Natural killer cell treated with Interleukin-12 subunit alpha and Interleukin-12 subunit beta and Interleukin-15 and Interleukin-18, amount 100 ng/mL, for 72 hours (primary cell): Measurements from ENCODE around the gene PI4KA. TPM values are rescaled to one million over a fixed set of nuclear protein-coding genes. Genes with fewer than 3 reads are reported as not detected.
"Not testable (repeated sequence)": the region's sequence is repeated elsewhere in the genome, so short reads cannot be mapped to it uniquely, and the experiment has no call there.

ENCODE experiments used
- ATAC-seq, 2 donors: fragments of 150-1000 bp; cut with Tn5 transposase in 1 of 2; sonication (Bioruptor Pico), chemical (Tn5 transposase) in 1 of 2; 2 replicates each; pipeline ENCODE4 v1.10.0; 2021
- DNase-seq: peaks from one replicate; pipeline ENCODE4 v3.0.0; 2022; ENCODE audit warnings: low spot score
- H3K27ac Mint-ChIP-seq, 2 donors: 1 replicate in 1 of 2; 2 replicates in 1 of 2; pipeline ENCODE4 v1.8.0; 2022; ENCODE audit warnings: mixed read lengths in 2 of 2, mild to moderate bottlenecking in 1 of 2, moderate library complexity in 1 of 2
- H3K27me3 Mint-ChIP-seq, 2 donors: 1 replicate in 1 of 2; 2 replicates in 1 of 2; pipeline ENCODE4 v1.8.0; 2022; ENCODE audit warnings: mixed read lengths in 2 of 2
- H3K36me3 Mint-ChIP-seq: one replicate; pipeline ENCODE4 v1.8.0; 2022; ENCODE audit warnings: mixed read lengths
- H3K4me1 Mint-ChIP-seq, 2 donors: 1 replicate in 1 of 2; 2 replicates in 1 of 2; pipeline ENCODE4 v1.8.0; 2022; ENCODE audit warnings: low read depth in 2 of 2, mixed read lengths in 2 of 2, mild to moderate bottlenecking in 1 of 2
- H3K4me3 Mint-ChIP-seq: one replicate; pipeline ENCODE4 v1.8.0; 2022; ENCODE audit warnings: mixed read lengths
- H3K9me3 Mint-ChIP-seq: 2 replicates; pipeline ENCODE4 v1.8.0; 2022; ENCODE audit warnings: mixed read lengths
- total RNA-seq, 2 donors: library from RNA; stranded (reverse); gene quantifications; one replicate each; pipeline ENCODE4 v1.2.3, GENCODE V29; 2022

Gene PI4KA
- total RNA-seq, 2 donors from 2014 or later: 88.5 to 146 TPM

DNA sequence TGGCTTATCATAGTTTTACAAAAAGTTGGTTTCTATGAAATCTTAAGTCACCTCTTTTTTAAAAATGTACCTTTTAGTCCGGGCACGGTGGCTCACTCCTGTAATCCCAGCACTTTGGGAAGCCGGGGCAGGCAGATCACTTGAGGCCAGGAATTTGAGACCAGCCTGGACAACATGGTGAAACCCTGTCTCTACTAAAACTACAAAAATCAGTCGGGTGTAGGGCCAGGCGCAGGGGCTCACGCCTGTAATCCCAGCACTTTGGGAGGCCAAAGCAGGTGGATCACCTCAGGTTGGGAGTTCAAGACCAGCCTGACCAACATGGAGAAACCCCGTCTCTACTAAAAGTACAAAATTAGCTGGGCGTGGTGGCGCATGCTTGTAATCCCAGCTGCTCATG, 158.8 kb downstream of the PI4KA start:
- not testable (repeated sequence) for H3K27ac Mint-ChIP-seq, H3K27me3 Mint-ChIP-seq

DNA sequence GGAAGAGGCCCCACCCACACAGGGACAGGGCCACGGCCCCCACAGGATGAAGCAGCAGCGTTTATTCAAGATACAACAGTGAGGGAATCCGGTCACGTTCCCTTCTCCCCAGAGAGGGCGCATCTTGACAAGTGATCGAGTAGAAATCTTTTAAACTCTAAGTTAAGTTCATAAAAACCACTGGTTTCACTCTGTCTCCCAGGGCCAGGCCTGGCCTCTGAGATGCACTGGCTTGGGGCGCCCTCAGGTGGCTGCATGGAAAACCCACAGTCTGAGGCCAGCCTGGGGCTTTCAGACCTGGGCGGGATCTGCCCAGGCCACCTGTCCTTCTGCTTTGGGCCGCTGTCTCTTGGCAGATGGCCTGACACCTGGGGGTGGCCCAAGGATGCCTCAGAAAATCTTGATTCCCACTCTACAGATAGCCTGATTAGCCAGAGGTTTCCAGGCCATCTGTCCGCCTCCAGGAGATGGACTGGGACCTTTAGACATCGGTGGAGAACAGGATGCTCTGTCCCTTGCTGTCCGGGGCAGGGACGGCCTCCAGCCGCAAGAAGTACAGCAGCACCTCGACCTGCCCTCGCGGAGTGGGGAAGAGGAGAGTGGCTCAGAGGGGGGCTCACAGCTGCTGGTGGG, 161.0 kb downstream of the PI4KA start:
- peak; percentile 76 for DNase-seq
- H3K27ac Mint-ChIP-seq, H3K4me3 Mint-ChIP-seq, H3K9me3 Mint-ChIP-seq, H3K4me1 Mint-ChIP-seq, H3K36me3 Mint-ChIP-seq, H3K27me3 Mint-ChIP-seq: not testable (repeated sequence)
- ATAC-seq: peak; percentile 48 to 76

More for the DNA sequence above, 158.8 kb downstream of the PI4KA start:
- not testable (repeated sequence) for H3K4me3 Mint-ChIP-seq, H3K36me3 Mint-ChIP-seq, ATAC-seq, H3K9me3 Mint-ChIP-seq, DNase-seq, H3K4me1 Mint-ChIP-seq

DNA sequence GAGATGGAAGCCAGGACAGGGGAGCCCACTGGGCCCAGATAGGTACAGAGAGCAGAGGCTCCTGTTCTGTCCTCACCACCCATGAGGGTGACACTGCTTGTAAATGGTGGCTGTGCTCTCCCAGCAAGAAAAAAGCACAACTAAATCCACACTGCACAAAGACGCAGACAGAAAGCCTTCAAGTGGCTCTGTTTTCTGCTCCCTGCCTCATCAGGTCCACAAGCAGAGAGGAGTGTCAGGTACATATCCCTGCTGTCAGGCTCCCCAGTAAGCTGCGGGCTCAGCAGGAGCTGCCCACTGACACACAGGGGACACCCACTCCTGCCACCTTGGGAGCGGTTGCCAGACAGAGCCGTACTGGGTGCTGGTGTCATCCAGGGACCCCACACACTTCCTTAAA, 162.6 kb downstream of the PI4KA start:
- H3K27ac Mint-ChIP-seq, H3K27me3 Mint-ChIP-seq, H3K9me3 Mint-ChIP-seq, H3K36me3 Mint-ChIP-seq, DNase-seq, H3K4me3 Mint-ChIP-seq, ATAC-seq, H3K4me1 Mint-ChIP-seq: not testable (repeated sequence)

DNA sequence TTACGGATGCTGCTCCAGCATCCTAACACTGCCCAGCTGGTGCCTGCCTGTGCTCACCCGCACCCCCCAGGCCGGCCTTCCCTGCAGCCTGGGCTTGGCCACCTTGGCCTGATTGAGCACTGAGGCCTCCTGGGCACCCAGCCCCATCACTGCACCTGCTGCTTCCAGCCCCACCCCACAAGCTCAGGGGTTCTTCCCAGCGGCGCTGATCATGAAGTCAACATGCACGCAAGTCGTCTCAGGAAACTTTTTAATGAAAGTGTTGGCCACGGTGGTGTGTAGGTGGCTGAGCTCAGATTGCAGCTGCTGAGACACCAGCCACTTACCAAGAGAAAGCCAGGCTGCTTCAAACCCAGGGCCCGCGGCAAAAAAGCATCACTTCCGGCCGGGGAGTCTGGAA, 163.4 kb downstream of the PI4KA start:
- not testable (repeated sequence) for ATAC-seq, H3K36me3 Mint-ChIP-seq, H3K4me1 Mint-ChIP-seq

DNA sequence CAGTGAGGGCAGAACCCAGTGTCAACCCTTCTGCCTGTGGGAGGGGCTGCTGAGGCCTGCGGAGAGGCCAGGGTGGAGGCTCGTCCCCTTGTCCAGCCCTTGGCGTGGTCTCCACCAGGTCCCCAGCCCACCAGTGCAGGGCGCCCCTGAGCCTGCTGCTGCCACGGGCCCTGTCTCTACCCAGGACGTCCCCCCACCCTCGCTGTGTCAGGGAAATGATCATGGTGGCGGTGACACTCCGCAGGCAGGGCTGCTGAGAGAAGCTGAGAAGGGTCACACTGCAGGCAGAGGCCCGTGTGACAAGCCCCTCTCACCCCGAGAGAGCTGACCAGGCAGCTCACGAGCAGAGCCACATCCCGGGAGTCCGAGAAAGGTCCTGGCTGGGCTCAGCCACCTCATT, 164.4 kb downstream of the PI4KA start:
- H3K27me3 Mint-ChIP-seq, H3K4me3 Mint-ChIP-seq, DNase-seq, H3K9me3 Mint-ChIP-seq, H3K27ac Mint-ChIP-seq, ATAC-seq, H3K4me1 Mint-ChIP-seq, H3K36me3 Mint-ChIP-seq: not testable (repeated sequence)

More for the DNA sequence above, 163.4 kb downstream of the PI4KA start:
- H3K9me3 Mint-ChIP-seq, H3K27me3 Mint-ChIP-seq, H3K4me3 Mint-ChIP-seq, DNase-seq, H3K27ac Mint-ChIP-seq: not testable (repeated sequence)

DNA sequence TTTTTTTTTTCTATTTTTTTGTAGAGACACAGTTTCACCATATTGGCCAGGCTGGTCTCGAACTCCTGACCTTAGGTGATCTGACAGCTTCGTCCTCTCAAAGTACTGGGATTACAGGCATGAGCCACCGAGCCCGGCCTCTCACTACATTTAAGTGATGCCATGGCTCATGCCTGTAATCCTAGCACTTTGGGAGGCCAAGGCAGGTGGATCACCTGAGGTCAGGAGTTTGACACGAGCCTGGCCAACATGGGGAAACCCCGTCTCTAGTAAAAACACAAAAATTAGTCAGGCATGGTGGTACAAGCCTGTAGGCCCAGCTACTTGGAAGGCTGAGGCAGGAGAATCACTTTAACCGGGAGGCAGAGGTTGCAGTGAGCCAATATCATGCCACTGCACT, 165.7 kb downstream of the PI4KA start:
- H3K27ac Mint-ChIP-seq, H3K4me1 Mint-ChIP-seq, H3K4me3 Mint-ChIP-seq, H3K9me3 Mint-ChIP-seq, H3K36me3 Mint-ChIP-seq, DNase-seq, ATAC-seq, H3K27me3 Mint-ChIP-seq: not testable (repeated sequence)

DNA sequence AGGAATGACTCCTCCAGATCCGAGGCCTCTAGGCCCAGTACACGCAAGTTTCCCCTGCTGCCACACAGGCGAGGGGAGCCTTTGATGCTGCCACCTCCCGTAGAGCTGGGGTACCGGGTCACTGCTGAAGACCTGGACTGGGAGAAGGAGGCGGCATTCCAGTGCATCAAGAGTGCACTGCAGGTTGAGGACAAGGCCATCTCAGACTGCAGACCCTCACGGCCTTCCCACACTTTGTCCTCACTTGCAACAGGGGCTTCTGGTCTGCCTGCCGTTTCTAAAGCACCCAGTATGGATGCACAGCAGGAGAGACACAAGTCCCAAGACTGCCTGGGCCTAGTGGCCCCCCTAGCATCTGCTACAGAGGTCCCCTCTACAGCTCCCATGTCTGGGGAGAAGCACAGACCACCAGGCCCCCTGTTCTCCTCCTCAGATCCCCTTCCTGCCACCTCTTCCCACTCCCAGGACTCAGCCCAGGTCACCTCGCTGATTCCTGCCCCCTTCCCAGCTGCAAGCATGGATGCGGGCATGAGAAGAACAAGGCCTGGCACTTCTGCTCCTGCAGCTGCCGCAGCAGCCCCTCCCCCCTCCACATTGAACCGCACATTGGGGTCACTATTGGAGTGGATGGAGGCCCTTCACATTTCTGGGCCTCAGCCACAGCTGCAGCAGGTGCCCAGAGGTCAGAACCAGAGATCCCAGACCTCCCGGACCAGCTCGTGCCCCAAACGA, 167.9 kb downstream of the PI4KA start:
- H3K27me3 Mint-ChIP-seq, ATAC-seq, H3K4me3 Mint-ChIP-seq, H3K4me1 Mint-ChIP-seq, H3K36me3 Mint-ChIP-seq, H3K27ac Mint-ChIP-seq, H3K9me3 Mint-ChIP-seq, DNase-seq: not testable (repeated sequence)

DNA sequence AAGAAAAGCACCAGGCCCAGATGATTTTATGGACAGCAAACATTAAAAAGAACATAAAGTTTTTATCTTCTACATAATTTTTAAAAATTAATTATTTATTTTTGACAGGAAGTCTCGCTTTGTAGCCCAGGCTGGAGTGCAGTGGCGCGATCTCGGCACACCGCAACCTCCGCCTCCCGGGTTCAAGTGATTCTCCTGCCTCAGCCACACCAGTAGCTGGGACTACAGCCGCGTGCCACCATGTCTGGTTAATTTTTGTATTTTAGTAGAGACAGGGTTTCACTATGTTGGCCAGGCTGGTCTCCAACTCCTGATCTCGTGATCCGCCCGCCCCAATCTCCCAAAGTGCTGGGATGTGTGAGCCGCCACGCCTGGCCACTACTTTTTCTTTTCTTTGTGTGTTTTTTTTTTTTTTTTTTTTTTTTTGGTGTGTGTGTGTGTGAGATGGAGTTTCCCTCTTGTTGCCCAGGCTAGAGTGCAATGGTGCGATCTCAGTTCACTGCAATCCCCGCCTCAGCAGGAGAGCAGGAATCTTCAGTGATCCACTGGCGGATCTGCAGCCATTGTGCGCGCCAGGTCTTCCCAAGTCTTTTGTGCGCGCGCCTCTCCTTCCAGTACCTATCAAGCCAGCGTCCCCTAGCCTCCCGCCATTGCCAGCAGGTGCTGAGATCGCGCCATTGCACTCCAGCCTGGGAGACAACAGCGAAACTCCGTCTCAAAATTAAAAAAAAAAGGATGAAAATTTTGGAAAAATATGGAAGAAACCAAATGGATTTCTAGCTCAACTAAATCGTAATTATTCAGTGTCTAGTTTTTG, 171.0 kb downstream of the PI4KA start:
- not testable (repeated sequence) for H3K27ac Mint-ChIP-seq, H3K4me1 Mint-ChIP-seq, ATAC-seq, DNase-seq, H3K27me3 Mint-ChIP-seq, H3K4me3 Mint-ChIP-seq, H3K36me3 Mint-ChIP-seq, H3K9me3 Mint-ChIP-seq

DNA sequence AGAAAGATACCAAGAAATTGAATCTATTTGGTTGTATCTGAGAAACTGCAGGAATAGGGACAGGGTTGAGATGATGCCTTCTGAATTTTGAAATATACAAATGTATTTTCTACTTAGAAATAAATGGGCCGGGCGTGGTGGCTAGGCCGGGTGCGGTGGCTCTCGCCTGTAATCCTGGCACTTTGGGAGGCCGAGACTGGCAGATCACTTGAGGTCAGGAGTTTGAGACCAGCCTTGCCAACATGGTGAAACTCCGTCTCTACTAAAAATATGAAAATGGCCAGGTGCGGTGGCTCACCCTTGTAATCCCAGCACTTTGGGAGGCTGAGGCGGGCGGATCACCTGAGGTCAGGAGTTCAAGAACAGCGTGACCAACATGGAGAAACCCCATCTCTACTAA, 172.8 kb downstream of the PI4KA start:
- DNase-seq, H3K4me1 Mint-ChIP-seq, H3K9me3 Mint-ChIP-seq, H3K27me3 Mint-ChIP-seq, ATAC-seq, H3K4me3 Mint-ChIP-seq, H3K36me3 Mint-ChIP-seq, H3K27ac Mint-ChIP-seq: not testable (repeated sequence)

DNA sequence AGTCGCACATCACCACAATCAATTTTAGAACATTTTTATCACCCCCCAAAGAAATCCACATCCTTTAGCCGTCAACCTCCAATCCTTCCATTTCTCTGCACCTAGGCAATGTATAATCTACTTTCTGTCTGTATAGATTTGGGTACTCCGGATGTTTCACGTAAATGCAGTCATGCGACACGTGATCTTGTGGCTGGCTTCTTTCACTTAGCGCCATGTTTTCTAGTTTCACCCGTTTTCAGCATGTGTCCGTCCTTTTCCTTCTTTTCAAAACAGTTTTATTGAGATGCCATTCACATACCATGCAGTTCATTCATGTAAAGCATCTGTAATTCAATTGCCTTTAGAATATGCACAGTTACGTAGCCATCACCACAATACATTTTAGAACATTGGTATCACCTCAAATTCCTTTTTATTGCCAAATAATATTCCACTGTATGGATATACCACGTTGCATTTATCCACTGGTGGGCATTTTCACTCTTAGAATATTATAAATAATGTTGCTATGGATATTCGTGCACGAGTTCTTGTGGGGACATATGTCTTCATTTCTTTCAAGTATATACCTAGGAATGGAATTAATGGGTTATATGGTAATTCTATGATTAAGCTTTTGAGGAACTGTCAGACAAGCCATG, 179.7 kb downstream of the PI4KA start:
- H3K4me1 Mint-ChIP-seq, H3K9me3 Mint-ChIP-seq, ATAC-seq, H3K4me3 Mint-ChIP-seq, H3K36me3 Mint-ChIP-seq, H3K27ac Mint-ChIP-seq, DNase-seq: not testable (repeated sequence)
- H3K27me3 Mint-ChIP-seq: peaks cover 29 to 30% of the 10 kb centered on the region in 2 donors

DNA sequence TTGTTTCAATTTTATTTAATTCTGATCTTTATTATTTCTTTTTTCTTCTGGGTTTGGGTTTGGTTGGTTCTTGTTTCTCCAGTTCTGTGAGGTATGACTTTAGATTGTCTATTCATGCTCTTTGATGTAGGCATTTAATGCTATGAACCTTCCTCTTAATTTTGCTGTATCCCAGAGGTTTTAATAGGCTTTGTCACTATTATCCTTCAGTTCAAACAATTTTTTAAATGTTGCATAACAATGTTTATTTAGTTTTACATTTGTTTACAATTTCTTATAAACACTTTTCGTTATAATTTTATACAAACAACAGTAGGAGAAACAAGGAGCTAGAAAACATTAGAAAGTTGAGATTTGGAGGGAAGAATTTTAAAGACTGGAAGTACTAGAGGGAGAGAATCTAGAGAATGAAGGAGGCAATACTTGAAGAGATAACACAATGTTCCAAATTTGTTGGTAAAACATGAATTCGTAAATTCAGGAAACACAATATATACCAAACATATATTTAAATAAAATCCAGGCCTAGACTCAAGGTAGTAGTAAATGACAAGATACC, 180.8 kb downstream of the PI4KA start:
- no peaks in the 10 kb centered on the region for H3K9me3 Mint-ChIP-seq
- DNase-seq: no peak
- ATAC-seq: no peak
- H3K4me3 Mint-ChIP-seq: no peak overlapping the region
- H3K36me3 Mint-ChIP-seq: no peaks in the 10 kb centered on the region
- H3K27me3 Mint-ChIP-seq: peaks cover 29 to 41% of the 10 kb centered on the region in 2 donors
- no peak overlapping the region for H3K27ac Mint-ChIP-seq
- H3K4me1 Mint-ChIP-seq: no peaks in the 10 kb centered on the region

DNA sequence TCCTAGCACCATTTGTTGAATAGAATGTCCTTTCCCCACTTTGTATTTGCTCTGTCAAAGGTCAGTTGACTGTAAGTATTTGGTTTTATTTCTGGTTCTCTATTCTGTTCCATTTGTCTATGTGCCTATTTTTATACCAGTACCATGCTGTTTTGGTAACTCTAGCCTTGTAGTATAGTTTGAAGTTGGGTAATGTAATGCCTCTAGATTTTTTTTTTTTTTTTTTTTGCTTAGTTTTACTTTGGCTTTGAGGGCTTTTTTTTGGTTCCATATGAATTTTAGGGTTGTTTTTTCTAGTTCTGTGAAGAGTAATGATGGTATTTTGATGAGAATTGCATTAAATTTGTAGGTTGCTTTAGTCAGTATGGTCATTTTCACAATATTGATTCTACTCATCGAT, 183.0 kb downstream of the PI4KA start:
- not testable (repeated sequence) for H3K36me3 Mint-ChIP-seq, H3K4me1 Mint-ChIP-seq, H3K27ac Mint-ChIP-seq, H3K9me3 Mint-ChIP-seq, DNase-seq, H3K4me3 Mint-ChIP-seq, ATAC-seq
- H3K27me3 Mint-ChIP-seq: peaks cover 29 to 41% of the 10 kb centered on the region in 2 donors

DNA sequence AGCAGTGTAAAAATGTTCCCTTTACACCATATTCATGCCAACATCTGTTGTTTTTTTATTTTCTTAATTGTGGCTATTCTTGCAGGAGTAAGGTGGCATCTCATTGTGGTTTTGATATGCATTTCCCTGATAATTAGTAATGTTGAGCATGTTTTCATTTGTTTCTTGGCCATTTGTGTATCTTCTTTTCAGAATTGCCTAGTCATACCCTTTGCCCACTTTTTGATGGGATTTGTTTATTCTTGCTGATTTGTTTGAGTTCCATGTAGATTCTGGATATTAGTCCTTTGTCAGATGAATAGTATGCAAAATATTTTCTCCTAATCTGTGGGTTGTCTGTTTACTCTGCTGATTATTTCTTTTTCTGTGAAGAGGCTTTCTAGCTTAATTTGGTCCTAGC, 183.6 kb downstream of the PI4KA start:
- Mint-ChIP-seq H3K4me1 (no peaks in the 10 kb centered on the region), H3K9me3 (no peaks in the 10 kb centered on the region), H3K27me3 (peaks cover 30 to 41% of the 10 kb centered on the region in 2 donors), H3K4me3 (no peak overlapping the region), H3K36me3 (no peaks in the 10 kb centered on the region), H3K27ac (no peak overlapping the region)
- DNase-seq (no peak), ATAC-seq (no peak)
